K562 (cell line): Measurements from ENCODE around the gene WDR90. TPM values are rescaled to one million over a fixed set of nuclear protein-coding genes. Genes with fewer than 3 reads are reported as not detected.

Source experiments
- C11orf30 ChIP-seq: fragments of 450-650 bp; IDR thresholded peaks from 2 replicates; pipeline ENCODE4 v1.6.1; 2016; ENCODE audit warnings: low read depth, mild to moderate bottlenecking
- ELF1 ChIP-seq: fragments of 200-800 bp; sonication (Bioruptor generic); IDR thresholded peaks from 2 replicates; pipeline ENCODE4 v1.6.1; 2016; ENCODE audit warnings: missing genetic modification characterization, missing compliant biosample characterization
- IRF2 ChIP-seq: sonication (generic); formaldehyde crosslinking; IDR thresholded peaks from 2 replicates; pipeline ENCODE4 v1.8.1; 2022; ENCODE audit warnings: mild to moderate bottlenecking, missing genetic modification reagents
- MCM7 ChIP-seq, 2 experiments: fragments of 450-650 bp; IDR thresholded peaks; 2 replicates each; pipeline ENCODE4 v1.6.1; 2016 to 2018
- NR3C1 ChIP-seq: sonication (generic); formaldehyde crosslinking; IDR thresholded peaks from 2 replicates; pipeline ENCODE4 v1.8.1; 2022; ENCODE audit warnings: missing genetic modification reagents
- PHF20 ChIP-seq: fragments of 450-650 bp; IDR thresholded peaks from 2 replicates; pipeline ENCODE4 v1.6.1; 2018; ENCODE audit not compliant: partially characterized antibody
- RBM14 ChIP-seq: fragments of 200-400 bp; formaldehyde crosslinking; IDR thresholded peaks from 2 replicates; pipeline ENCODE4 v1.6.1; 2018; ENCODE audit warnings: low read depth, mild to moderate bottlenecking, low read length, moderate library complexity, borderline replicate concordance; ENCODE audit not compliant: insufficient read depth
- XRCC4 ChIP-seq: IDR thresholded peaks from one replicate; pipeline ENCODE4 v1.6.1; 2011; ENCODE audit not compliant: insufficient read depth, insufficient read length; ENCODE audit errors: extremely low read depth
- ZEB2 ChIP-seq: fragments of 450-650 bp; IDR thresholded peaks from 2 replicates; pipeline ENCODE4 v1.6.1; 2016
- ZNF174 ChIP-seq: fragments of 250-450 bp; sonication (Bioruptor Pico); IDR thresholded peaks from 2 replicates; pipeline ENCODE4 v1.4.0; 2020; ENCODE audit warnings: mild to moderate bottlenecking
- ZNF41 ChIP-seq: fragments of 250-450 bp; sonication (Bioruptor Pico); conservative IDR thresholded peaks from 2 replicates; pipeline ENCODE4 v1.4.0; 2020; ENCODE audit warnings: mild to moderate bottlenecking
- polyA plus RNA-seq, 8 experiments: library from polyadenylated mRNA; depleted of rRNA in 4 of 8; stranded (reverse) in 5 of 8; unstranded in 3 of 8; fragments of >200 nt; fragmentation: Nextera tagmentation in 2 of 8; fragmentation: Illumina TruSeq in 1 of 8; extraction: Ambion mirVana in 2 of 8; extraction: Trizol in 1 of 8; gene quantifications; 2 replicates each; pipeline versions ENCODE4 v1.2.1 to v1.2.3, GENCODE V29; 2011 to 2014; ENCODE audit warnings: inconsistent platforms in 1 of 8, missing spikeins in 1 of 8
- total RNA-seq, 7 experiments: library from RNA; depleted of rRNA in 6 of 7; stranded (reverse); fragments of >200 nt in 6 of 7; fragmentation: Illumina TruSeq in 2 of 7; extraction: Trizol in 2 of 7; gene quantifications; 2 replicates each; pipeline versions ENCODE4 v1.2.1 to v1.2.3, GENCODE V29; 2011 to 2021; ENCODE audit warnings: low replicate concordance in 1 of 7
- TF ChIP-seq, protein P1 (sequence below), 2 experiments: fragments of 450-650 bp in 1 of 2; sonication (generic) in 1 of 2; formaldehyde crosslinking in 1 of 2; IDR thresholded peaks; 2 replicates each; pipeline versions ENCODE4 v1.7.1 to v1.9.0; 2016 to 2022; ENCODE audit warnings: inconsistent platforms in 1 of 2, mild to moderate bottlenecking in 1 of 2, missing genetic modification reagents in 1 of 2
- TF ChIP-seq, protein P2 (sequence below): fragments of 200-800 bp; sonication (Bioruptor generic); IDR thresholded peaks from 2 replicates; pipeline ENCODE4 v1.6.1; 2017; ENCODE audit warnings: missing genetic modification characterization, missing compliant biosample characterization
- TF ChIP-seq, protein P3 (sequence below): fragments of 250-450 bp; sonication (Bioruptor Pico); IDR thresholded peaks from 2 replicates; pipeline ENCODE4 v1.5.0; 2021
- TF ChIP-seq, protein P4 (sequence below): fragments of 450-650 bp; formaldehyde crosslinking; IDR thresholded peaks from 2 replicates; pipeline ENCODE4 v1.4.0; 2022; ENCODE audit warnings: mild to moderate bottlenecking, moderate library complexity

WDR90 gene
- total and polyA plus RNA-seq, 9 of the 15 experiments (the other 6 are each of a cell fraction or from before 2014, with no cell fraction given) = 0.44 to 12.6 (median 3.3) TPM

GRCh38 chr16:667780-668518, 18.8 kb downstream of the WDR90 start, which contains the start of gene RHOT2 (continued):
- TF ChIP-seq, protein P1, sequence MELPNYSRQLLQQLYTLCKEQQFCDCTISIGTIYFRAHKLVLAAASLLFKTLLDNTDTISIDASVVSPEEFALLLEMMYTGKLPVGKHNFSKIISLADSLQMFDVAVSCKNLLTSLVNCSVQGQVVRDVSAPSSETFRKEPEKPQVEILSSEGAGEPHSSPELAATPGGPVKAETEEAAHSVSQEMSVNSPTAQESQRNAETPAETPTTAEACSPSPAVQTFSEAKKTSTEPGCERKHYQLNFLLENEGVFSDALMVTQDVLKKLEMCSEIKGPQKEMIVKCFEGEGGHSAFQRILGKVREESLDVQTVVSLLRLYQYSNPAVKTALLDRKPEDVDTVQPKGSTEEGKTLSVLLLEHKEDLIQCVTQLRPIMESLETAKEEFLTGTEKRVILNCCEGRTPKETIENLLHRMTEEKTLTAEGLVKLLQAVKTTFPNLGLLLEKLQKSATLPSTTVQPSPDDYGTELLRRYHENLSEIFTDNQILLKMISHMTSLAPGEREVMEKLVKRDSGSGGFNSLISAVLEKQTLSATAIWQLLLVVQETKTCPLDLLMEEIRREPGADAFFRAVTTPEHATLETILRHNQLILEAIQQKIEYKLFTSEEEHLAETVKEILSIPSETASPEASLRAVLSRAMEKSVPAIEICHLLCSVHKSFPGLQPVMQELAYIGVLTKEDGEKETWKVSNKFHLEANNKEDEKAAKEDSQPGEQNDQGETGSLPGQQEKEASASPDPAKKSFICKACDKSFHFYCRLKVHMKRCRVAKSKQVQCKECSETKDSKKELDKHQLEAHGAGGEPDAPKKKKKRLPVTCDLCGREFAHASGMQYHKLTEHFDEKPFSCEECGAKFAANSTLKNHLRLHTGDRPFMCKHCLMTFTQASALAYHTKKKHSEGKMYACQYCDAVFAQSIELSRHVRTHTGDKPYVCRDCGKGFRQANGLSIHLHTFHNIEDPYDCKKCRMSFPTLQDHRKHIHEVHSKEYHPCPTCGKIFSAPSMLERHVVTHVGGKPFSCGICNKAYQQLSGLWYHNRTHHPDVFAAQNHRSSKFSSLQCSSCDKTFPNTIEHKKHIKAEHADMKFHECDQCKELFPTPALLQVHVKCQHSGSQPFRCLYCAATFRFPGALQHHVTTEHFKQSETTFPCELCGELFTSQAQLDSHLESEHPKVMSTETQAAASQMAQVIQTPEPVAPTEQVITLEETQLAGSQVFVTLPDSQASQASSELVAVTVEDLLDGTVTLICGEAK (IDR thresholded peaks at IDR 0.05) = peak; percentile 97
- TF ChIP-seq, protein P1 (CRISPR knock-in tag; IDR thresholded peaks at IDR 0.05) = no peak
- TF ChIP-seq PHF20 (no peak), RBM14 (no peak), IRF2 (CRISPR knock-in tag) (no peak; the same call in 1 of the 2 replicates), NR3C1 (CRISPR knock-in tag) (no peak), ELF1 (tag) (peak; percentile 94), C11orf30 (peak; percentile 60; the same call in 1 of the 2 replicates), MCM7 (IDR thresholded peaks at IDR 0.05) (no peak), ZEB2 (no peak), ZNF41 (no peak), XRCC4 (no peak), ZNF174 (CRISPR knock-in tag) (no peak)
- TF ChIP-seq, protein P2, sequence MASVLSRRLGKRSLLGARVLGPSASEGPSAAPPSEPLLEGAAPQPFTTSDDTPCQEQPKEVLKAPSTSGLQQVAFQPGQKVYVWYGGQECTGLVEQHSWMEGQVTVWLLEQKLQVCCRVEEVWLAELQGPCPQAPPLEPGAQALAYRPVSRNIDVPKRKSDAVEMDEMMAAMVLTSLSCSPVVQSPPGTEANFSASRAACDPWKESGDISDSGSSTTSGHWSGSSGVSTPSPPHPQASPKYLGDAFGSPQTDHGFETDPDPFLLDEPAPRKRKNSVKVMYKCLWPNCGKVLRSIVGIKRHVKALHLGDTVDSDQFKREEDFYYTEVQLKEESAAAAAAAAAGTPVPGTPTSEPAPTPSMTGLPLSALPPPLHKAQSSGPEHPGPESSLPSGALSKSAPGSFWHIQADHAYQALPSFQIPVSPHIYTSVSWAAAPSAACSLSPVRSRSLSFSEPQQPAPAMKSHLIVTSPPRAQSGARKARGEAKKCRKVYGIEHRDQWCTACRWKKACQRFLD (CRISPR knock-in tag) = no peak
- TF ChIP-seq, protein P3, sequence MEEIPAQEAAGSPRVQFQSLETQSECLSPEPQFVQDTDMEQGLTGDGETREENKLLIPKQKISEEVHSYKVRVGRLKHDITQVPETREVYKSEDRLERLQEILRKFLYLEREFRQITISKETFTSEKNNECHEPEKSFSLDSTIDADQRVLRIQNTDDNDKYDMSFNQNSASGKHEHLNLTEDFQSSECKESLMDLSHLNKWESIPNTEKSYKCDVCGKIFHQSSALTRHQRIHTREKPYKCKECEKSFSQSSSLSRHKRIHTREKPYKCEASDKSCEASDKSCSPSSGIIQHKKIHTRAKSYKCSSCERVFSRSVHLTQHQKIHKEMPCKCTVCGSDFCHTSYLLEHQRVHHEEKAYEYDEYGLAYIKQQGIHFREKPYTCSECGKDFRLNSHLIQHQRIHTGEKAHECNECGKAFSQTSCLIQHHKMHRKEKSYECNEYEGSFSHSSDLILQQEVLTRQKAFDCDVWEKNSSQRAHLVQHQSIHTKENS = no peak
- TF ChIP-seq, protein P4, sequence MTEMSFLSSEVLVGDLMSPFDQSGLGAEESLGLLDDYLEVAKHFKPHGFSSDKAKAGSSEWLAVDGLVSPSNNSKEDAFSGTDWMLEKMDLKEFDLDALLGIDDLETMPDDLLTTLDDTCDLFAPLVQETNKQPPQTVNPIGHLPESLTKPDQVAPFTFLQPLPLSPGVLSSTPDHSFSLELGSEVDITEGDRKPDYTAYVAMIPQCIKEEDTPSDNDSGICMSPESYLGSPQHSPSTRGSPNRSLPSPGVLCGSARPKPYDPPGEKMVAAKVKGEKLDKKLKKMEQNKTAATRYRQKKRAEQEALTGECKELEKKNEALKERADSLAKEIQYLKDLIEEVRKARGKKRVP (CRISPR knock-in tag) = no peak
